K562 (cell line): ENCODE data around the gene ULBP2.

Source experiments
- CEBPB ChIP-seq: fragments of 450-650 bp; IDR thresholded peaks from 2 replicates; pipeline ENCODE4 v1.6.1; 2016; ENCODE audit warnings: missing genetic modification characterization, missing compliant biosample characterization
- CTCF ChIP-seq, 3 experiments: IDR thresholded peaks in 2 of 3; conservative IDR thresholded peaks in 1 of 3; 2 replicates each; pipeline ENCODE4 v1.5.1; 2011 to 2012; ENCODE audit warnings: low read length in 3 of 3, mild to moderate bottlenecking in 3 of 3, control low read depth in 2 of 3, improper control_type of control experiment in 1 of 3, inconsistent platforms in 1 of 3, low read depth in 1 of 3, mixed read lengths in 1 of 3, moderate library complexity in 1 of 3; ENCODE audit not compliant: insufficient read depth in 2 of 3
- DPF2 ChIP-seq: fragments of 450-650 bp; IDR thresholded peaks from 2 replicates; pipeline ENCODE4 v1.6.1; 2016
- ESRRA ChIP-seq: fragments of 450-650 bp; IDR thresholded peaks from 2 replicates; pipeline ENCODE4 v1.6.1; 2014; ENCODE audit warnings: low read depth, mild to moderate bottlenecking, moderate library complexity, borderline replicate concordance
- FOS ChIP-seq: IDR thresholded peaks from 3 replicates; pipeline ENCODE4 v1.6.1; 2011; ENCODE audit not compliant: insufficient read length; ENCODE audit errors: extremely low read depth
- MYC ChIP-seq, 2 experiments: fragments of 250-450 bp in 1 of 2; sonication (Bioruptor Pico) in 1 of 2; IDR thresholded peaks; 2 replicates each; pipeline versions ENCODE4 v1.5.1 to v1.6.1; 2012 to 2021; ENCODE audit warnings: low read depth in 2 of 2, borderline replicate concordance in 1 of 2, improper control_type of control experiment in 1 of 2, low read length in 1 of 2, mild to moderate bottlenecking in 1 of 2, moderate library complexity in 1 of 2
- POLR2A ChIP-seq: fragments of 450-650 bp; conservative IDR thresholded peaks from 2 replicates; pipeline ENCODE4 v1.6.1; 2016
- POLR2AphosphoS5 ChIP-seq: IDR thresholded peaks from 2 replicates; pipeline ENCODE4 v1.6.1; 2011; ENCODE audit warnings: mild to moderate bottlenecking, low read depth, low read length, moderate library complexity; ENCODE audit not compliant: control insufficient read depth, insufficient read depth

- no peak for TF ChIP-seq ESRRA
- TF ChIP-seq CTCF (IDR thresholded peaks at IDR 0.05 in 2 of 3, conservative IDR thresholded peaks at IDR 0.05 in 1 of 3; ENCODE audit: insufficient read depth in 2 of 3, low read depth in 1 of 3, low read length in 3 of 3): peak; percentile 93 to 96 (median 95)
- TF ChIP-seq POLR2AphosphoS5: no peak
- TF ChIP-seq FOS: no peak
- TF ChIP-seq MYC (IDR thresholded peaks at IDR 0.05; ENCODE audit: low read depth, low read length): 0 out of 2 replicates have a peak, but pooled peaks have one; percentile 4
- TF ChIP-seq MYC (CRISPR knock-in tag; IDR thresholded peaks at IDR 0.05; ENCODE audit: borderline replicate concordance, low read depth): no peak
- no peak for TF ChIP-seq POLR2A
- TF ChIP-seq DPF2: no peak
- no peak for TF ChIP-seq CEBPB
Measured at GRCh38 chr6:149925974-149926777, 15.6 kb upstream of the ULBP2 start.
